ENCODE data around the gene PTAFR.

PTAFR gene

DNA sequence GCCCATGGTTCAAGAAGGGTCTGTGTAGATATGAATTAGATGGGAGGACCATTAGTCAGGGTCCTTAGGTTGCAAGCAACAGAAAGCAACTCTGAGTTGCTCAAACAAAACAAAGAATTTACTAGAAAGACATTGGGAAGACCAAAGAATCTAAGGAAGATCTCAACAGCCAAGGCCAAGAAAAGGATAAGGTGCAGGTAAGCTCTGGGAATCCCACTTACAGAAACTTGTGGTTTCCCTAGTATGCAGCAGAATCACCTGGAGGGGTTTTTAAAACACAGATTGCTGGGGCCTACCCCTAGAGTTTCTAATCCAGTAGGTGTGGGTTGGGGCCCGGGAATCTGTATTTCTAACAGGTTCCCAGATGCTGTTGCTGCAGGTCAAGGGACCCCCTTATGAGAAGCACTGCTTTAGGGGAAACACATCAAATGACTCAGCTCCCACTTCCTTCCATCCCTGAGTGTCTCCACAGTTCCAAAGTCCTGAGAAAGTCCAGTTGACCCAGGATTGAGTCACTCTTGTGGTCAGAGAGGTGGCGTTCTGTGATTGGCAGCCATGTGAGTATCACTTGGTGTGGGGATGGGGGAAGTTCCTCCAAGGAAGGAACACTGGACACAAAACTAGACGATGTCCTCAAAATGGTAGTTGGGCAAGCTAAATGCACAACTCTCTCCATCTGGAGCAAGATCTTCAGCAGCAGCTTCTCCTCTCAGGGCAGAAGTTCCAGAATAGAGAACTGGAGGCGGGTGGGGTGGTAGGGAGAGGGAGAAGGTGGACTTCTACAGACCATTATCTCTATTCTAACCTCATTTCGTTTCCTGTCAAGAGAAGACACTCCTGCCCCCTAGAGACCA, 63.9 kb downstream of the PTAFR start:
- no peak for DNase-seq

DNA sequence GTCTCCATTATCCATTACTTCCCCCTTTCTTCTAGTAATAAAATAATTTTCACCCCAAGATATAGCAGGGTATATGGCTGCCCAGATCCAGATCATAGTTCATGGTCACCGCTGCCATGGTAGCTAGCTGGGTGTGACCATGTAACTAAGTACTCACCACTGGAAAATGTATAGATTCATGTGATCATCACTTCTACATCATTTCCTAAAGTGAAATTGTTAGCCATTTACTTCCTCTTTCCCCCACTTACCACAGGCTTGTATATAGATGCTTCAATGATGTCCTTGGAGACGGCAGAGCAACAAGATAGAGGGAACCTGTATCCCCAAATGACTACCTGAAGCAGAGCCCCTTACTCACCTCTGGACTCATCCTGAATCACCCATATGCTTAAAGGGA, 65.3 kb downstream of the PTAFR start:
- DNase-seq: no peak

DNA sequence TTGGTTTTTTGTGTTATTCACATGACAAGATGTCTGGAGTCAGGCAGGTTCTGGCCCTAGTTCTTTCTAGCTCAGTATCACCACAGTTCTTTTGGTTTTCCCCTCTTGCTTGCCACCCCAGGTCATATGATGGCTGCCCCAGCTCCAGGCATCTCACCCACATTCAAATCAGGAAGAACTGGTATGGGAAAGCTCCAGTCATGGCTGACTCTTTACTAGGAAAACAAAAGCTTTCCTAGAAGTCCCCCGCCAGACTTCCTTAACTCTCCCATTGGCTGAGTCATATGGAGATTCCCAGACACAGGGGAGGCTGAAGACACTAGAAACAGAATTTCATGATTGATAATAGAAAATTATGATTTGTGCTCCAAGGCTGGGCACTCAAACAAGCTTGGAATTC, 65.9 kb downstream of the PTAFR start:
- no peak for DNase-seq

DNA sequence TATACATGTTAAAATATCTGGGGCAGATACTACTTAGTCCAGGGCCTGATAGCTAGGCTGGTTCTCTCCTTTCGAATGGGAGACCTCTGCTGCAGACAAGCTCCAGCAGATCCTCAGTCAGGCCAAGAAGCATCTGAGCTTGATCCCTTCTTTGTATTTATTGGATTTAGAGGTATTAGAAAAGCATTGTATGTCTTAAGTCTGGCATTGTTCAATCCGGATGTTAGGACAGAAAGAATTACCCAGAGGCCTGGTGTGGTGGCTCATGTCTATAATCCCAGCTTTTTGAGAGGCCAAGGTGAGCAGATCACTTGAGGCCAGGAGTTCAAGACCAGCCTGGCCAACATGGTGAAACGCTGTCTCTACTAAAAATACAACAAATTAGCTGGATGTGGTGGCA, 66.9 kb downstream of the PTAFR start:
- no peak for DNase-seq

DNA sequence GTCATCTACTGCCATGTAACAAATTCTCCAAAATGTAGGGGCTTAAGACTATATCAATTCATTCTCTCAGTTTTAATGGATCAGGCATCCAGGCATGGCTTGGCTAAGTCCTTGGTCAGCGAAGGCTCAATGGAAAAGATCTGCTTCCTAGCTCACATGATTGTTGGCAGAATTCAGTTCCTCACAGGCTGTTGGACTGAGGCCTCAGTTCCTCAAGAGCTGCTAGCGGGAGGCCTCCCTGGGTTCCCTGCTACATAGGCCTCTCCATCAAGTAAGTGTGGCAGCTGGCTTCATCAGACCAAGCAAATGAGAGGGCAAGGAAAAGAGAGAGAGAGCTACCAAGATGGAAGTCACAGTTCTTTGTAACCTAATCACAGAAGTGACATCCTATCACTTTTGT, 68.5 kb downstream of the PTAFR start:
- no peak for DNase-seq

DNA sequence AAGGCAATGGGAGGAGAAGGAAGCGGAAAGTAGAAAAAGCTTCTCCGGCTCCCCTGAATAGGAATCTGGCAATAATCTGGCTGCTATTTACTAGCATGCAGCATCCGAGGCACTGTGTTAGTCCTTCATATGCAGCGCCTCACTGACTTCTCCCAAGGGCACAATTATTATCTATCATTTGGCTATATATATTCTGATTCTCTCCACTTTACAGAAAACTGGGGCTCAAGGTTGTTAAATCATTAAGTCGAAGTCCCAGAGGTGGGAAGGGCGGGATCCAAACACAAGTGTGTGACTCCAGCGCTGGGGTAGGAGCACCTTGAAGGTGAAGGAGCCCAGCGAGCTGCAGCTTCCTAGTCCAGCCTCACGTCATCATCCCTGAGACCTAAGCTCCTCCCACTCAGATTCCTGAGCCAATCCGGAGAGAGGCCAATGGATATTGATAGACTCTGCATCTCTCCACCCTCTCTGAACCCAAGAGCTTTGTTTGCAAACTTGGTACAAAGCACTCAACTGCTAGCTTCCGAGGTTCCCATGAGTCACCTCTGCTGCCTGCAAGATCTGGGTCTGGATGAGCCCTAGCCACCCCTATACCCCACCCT, 71.5 kb downstream of the PTAFR start:
- no peak for DNase-seq

DNA sequence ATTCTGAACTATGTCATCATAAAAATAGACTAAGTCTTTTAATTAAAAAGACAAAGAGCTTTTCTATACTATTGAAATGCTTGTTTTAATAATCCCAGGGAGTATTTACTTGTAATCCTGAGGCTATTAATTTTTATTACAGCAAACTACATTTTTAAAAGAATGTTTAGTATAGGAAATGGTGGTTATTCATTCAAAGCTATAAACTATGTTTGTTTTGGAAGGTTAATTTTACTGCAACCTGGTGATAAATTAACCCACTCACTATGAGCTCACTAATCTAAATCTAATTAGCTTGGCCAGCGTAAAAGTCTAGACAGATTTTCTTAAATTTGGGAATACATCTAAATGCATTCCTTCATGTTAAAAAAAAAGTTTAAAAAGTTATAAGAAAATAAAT, 74.3 kb downstream of the PTAFR start:
- no peak for DNase-seq

DNA sequence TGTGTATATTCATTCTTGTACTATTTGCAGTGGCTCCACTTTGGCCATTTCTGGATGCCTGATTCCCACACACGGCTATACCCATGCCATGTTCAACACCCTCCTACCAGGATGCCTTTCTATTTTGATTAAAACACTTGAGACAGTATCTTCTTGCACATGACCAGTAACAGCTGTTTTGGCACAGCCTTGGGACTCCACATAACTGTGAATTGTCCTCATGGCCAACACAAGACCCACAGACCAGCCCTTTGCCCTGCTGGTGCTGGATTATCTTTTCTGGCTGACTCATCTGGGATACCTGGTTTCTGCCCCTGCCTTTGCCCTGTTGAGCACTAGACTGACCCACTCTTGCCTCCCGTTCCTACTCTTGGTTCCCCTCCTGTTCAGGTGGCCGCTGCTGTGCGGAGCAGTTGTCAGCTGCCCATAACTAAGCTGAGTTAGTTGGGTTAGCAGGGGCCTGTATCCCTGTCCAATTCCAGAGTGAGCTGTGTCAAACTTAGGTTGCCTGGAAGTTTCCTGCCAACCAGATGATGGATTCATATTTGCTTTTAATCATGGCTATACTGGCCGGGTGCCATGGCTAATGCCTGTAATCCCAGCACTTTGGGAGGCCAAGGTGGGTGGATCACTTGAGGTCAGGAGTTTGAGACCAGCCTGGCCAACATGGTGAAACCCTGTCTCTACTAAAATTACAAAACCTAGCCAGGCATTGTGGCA, 77.3 kb downstream of the PTAFR start:
- no peak for DNase-seq

Measured in stimulated activated CD4-positive, alpha-beta T cell treated with anti-CD3 and anti-CD28 coated beads, Interleukin-4, amount 100 ng/mL, for 24 hours (primary cell).